ENCODE data around the gene RBKS. TPM values are rescaled to one million over a fixed set of nuclear protein-coding genes. Genes with fewer than 3 reads are reported as not detected.
"Not testable (repeated sequence)": the region's sequence is repeated elsewhere in the genome, so short reads cannot be mapped to it uniquely, and the experiment has no call there.

Gene RBKS
- total RNA-seq, 1 donor from 2014 or later = 1.2 TPM

- Mint-ChIP-seq H3K4me3 (ENCODE audit: unreplicated experiment) (no peak overlapping the region), H3K27ac (ENCODE audit: unreplicated experiment) (no peak overlapping the region), H3K27me3 (ENCODE audit: unreplicated experiment) (no peaks in the 10 kb centered on the region), H3K4me1 (ENCODE audit: low read depth, unreplicated experiment) (no peaks in the 10 kb centered on the region), H3K9me3 (ENCODE audit: unreplicated experiment) (peaks cover 4% of the 10 kb centered on the region), H3K36me3 (ENCODE audit: unreplicated experiment) (no peaks in the 10 kb centered on the region)
- TF ChIP-seq CTCF (IDR thresholded peaks at IDR 0.05; ENCODE audit: partially characterized antibody, unreplicated experiment) = no peak
- no peak for DNase-seq
Observed at GRCh38 chr2:27885661-27886060, 4.5 kb downstream of the RBKS start.

DNA sequence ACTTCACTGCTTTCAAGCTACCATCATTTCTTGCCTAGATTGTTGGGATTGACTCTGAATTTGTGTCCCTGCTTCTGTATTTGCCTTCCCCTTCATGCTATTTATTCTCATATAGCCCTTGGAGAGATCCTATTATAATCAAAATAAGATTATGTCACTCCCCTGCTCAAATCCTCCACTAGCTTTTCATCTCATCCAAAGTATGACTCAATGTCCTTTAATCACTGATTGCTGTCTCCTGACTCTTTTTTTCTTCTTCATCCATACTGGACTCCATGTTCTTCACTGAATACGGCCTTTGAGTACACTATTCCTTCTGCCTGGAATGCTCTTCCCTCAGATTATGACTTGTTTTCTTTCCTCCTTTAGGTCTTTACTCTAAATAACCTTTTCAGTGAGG, 5.0 kb downstream of the RBKS start:
- no peaks in the 10 kb centered on the region for H3K36me3 Mint-ChIP-seq (ENCODE audit: unreplicated experiment)
- no peak overlapping the region for H3K4me3 Mint-ChIP-seq (ENCODE audit: unreplicated experiment)
- no peaks in the 10 kb centered on the region for H3K4me1 Mint-ChIP-seq (ENCODE audit: low read depth, unreplicated experiment)
- no peak for TF ChIP-seq CTCF (IDR thresholded peaks at IDR 0.05; ENCODE audit: partially characterized antibody, unreplicated experiment)
- no peak overlapping the region for H3K27ac Mint-ChIP-seq (ENCODE audit: unreplicated experiment)
- no peaks in the 10 kb centered on the region for H3K27me3 Mint-ChIP-seq (ENCODE audit: unreplicated experiment)
- H3K9me3 Mint-ChIP-seq (ENCODE audit: unreplicated experiment) = peaks cover 4% of the 10 kb centered on the region
- DNase-seq = no peak

DNA sequence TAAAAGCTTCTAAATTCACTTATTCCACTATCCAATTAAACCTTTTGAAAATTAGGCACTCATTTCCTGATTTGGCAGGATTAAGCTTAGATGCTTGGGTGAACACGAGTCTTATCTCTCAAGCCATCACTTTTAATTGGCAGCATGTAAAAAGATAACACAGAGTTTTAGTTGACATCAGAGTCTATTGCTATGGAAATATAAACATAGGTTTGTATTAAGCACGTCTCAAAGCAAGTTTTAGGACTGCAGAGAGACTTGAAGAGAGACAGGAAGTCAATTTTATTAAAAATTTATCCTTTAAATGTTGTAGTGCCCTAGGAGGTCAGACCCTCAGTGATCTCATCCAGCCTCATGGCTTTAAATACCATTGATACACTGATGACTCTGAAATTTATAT, 5.6 kb downstream of the RBKS start:
- Mint-ChIP-seq H3K4me3 (ENCODE audit: unreplicated experiment) (no peak overlapping the region), H3K36me3 (ENCODE audit: unreplicated experiment) (no peaks in the 10 kb centered on the region), H3K4me1 (ENCODE audit: low read depth, unreplicated experiment) (no peaks in the 10 kb centered on the region), H3K9me3 (ENCODE audit: unreplicated experiment) (peaks cover 1% of the 10 kb centered on the region), H3K27ac (ENCODE audit: unreplicated experiment) (no peak overlapping the region), H3K27me3 (ENCODE audit: unreplicated experiment) (no peaks in the 10 kb centered on the region)
- no peak for DNase-seq
- no peak for TF ChIP-seq CTCF (IDR thresholded peaks at IDR 0.05; ENCODE audit: partially characterized antibody, unreplicated experiment)

GRCh38 chr2:27882584-27882922, 7.6 kb downstream of the RBKS start:
- not testable (repeated sequence) for H3K27ac Mint-ChIP-seq (ENCODE audit: unreplicated experiment); H3K9me3 Mint-ChIP-seq (ENCODE audit: unreplicated experiment); H3K4me3 Mint-ChIP-seq (ENCODE audit: unreplicated experiment); H3K27me3 Mint-ChIP-seq (ENCODE audit: unreplicated experiment); DNase-seq; H3K36me3 Mint-ChIP-seq (ENCODE audit: unreplicated experiment); H3K4me1 Mint-ChIP-seq (ENCODE audit: low read depth, unreplicated experiment)

DNA sequence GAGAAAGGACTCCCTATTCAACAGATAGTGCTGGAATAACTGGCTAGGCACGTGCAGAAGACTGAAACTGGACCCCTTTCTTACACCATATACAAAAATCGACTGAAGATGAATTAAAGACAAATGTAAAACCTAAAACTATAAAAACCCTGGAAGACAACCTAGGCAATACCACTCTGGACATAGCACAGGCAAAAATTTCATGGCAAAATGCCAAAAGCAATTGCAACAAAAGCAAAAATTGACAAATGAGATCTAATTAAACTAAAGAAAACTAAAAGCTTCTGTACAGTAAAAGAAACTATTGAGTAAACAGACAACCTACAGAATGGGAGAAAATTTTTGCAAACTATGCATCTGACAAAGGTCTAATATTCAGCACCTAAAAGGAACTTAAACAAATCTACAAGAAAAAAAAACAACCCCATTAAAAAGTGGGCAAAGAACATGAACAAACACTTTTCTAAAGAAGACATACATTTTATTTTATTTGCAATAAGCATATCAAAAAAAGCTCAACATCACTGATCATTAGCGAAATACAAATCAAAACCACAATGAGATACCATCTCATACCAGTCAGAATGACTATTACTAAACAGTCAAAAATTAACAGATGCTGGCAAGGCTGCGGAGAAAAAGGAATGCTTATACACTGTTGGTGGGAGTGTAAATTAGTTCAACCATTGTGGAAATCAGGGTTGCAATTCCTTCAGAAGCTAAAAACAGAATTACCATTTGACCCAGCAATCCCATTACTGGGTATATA, 8.2 kb downstream of the RBKS start:
- not testable (repeated sequence) for H3K4me1 Mint-ChIP-seq (ENCODE audit: low read depth, unreplicated experiment); H3K9me3 Mint-ChIP-seq (ENCODE audit: unreplicated experiment); H3K36me3 Mint-ChIP-seq (ENCODE audit: unreplicated experiment); H3K27me3 Mint-ChIP-seq (ENCODE audit: unreplicated experiment); H3K4me3 Mint-ChIP-seq (ENCODE audit: unreplicated experiment); DNase-seq; H3K27ac Mint-ChIP-seq (ENCODE audit: unreplicated experiment)

GRCh38 chr2:27878825-27879224, 11.4 kb downstream of the RBKS start:
- no peak overlapping the region for H3K4me3 Mint-ChIP-seq (ENCODE audit: unreplicated experiment)
- no peaks in the 10 kb centered on the region for H3K4me1 Mint-ChIP-seq (ENCODE audit: low read depth, unreplicated experiment)
- peaks cover 2% of the 10 kb centered on the region for H3K9me3 Mint-ChIP-seq (ENCODE audit: unreplicated experiment)
- H3K36me3 Mint-ChIP-seq (ENCODE audit: unreplicated experiment) = no peaks in the 10 kb centered on the region
- H3K27ac Mint-ChIP-seq (ENCODE audit: unreplicated experiment) = no peak overlapping the region
- TF ChIP-seq CTCF (IDR thresholded peaks at IDR 0.05; ENCODE audit: partially characterized antibody, unreplicated experiment) = no peak
- no peak for DNase-seq
- no peaks in the 10 kb centered on the region for H3K27me3 Mint-ChIP-seq (ENCODE audit: unreplicated experiment)

All from glutamatergic neuron (in vitro differentiated cells).